ENCODE data around the gene GREB1L. TPM values are rescaled to one million over a fixed set of nuclear protein-coding genes. Genes with fewer than 3 reads are reported as not detected.

The GREB1L gene
- total and polyA plus RNA-seq, 9 of the 15 experiments (the other 6 are each of a cell fraction or from before 2014, with no cell fraction given) = 0.03 TPM; not detected in 8

- ChIA-PET CTCF (ENCODE audit: low intra/inter-chr PET ratio) (no interaction called here), POLR2A (no interaction called here)
These were observed 217.8 kb downstream of the GREB1L start for GRCh38 chr18:21459706-21460286.

GRCh38 chr18:21461460-21461859, 219.4 kb downstream of the GREB1L start:
- Histone ChIP-seq H3K4me1 (replicated peaks in 1 of 2; ENCODE audit: control insufficient read depth in 2 of 2, insufficient read depth in 2 of 2, low read length in 2 of 2) (no peaks in the 10 kb centered on the region), H2AFZ (ENCODE audit: low read depth, low read length) (no peak overlapping the region), H3K9me1 (ENCODE audit: control insufficient read depth, insufficient read depth, low read length) (no peaks in the 10 kb centered on the region), H3K27ac (ENCODE audit: extremely low read depth, low read depth, low read length) (no peak overlapping the region), H3K27me3 (ENCODE audit: control insufficient read depth in 2 of 2, insufficient read depth in 2 of 2, low read length in 2 of 2) (peaks cover 19 to 28% of the 10 kb centered on the region in 2 experiments), H3K79me2 (ENCODE audit: control insufficient read depth, insufficient read depth, low read length) (no peaks in the 10 kb centered on the region), H3K4me2 (ENCODE audit: insufficient read depth, low read length) (no peak overlapping the region), H3K9me3 (replicated peaks; ENCODE audit: control insufficient read depth, insufficient read depth, low read depth, low read length) (no peaks in the 10 kb centered on the region), H3K36me3 (ENCODE audit: control insufficient read depth, insufficient read depth, low read length) (no peaks in the 10 kb centered on the region), H4K20me1 (replicated peaks; ENCODE audit: control insufficient read depth, insufficient read depth, low read length) (no peaks in the 10 kb centered on the region), H3K9ac (ENCODE audit: insufficient read depth in 1 of 2, low read depth in 2 of 2, low read length in 2 of 2) (no peak overlapping the region), H3K4me3 (no peak overlapping the region)
- ChIA-PET CTCF (ENCODE audit: low intra/inter-chr PET ratio) (no interaction called here), POLR2A (no interaction called here)
- in situ Hi-C loops (cut with MboI) (no loop called here), intact Hi-C loops (cut with micrococcal nuclease) (no loop called here)
- BruUV-seq (replicated peaks) = no TSS peak
- no peak for TF ChIP-seq RBM17 (IDR thresholded peaks at IDR 0.05; ENCODE audit: borderline replicate concordance, low read depth, low read length)
- no peak for TF ChIP-seq BRD4 (IDR thresholded peaks at IDR 0.05)
- TF ChIP-seq CCNT2 (IDR thresholded peaks at IDR 0.05; ENCODE audit: borderline replicate concordance, extremely low read depth, insufficient read length, low read depth, low read length) = no peak
- no peak for TF ChIP-seq THRB (CRISPR knock-in tag; conservative IDR thresholded peaks at IDR 0.05)
- TF ChIP-seq ZNF282 (CRISPR knock-in tag; IDR thresholded peaks at IDR 0.05) = no peak
- no peak for TF ChIP-seq TEAD1 (CRISPR knock-in tag; IDR thresholded peaks at IDR 0.05)
- TF ChIP-seq SMARCE1 (IDR thresholded peaks at IDR 0.05) = no peak
- no peak for TF ChIP-seq LARP7 (IDR thresholded peaks at IDR 0.05)
- TF ChIP-seq NCOA4 (IDR thresholded peaks at IDR 0.05; ENCODE audit: partially characterized antibody) = no peak
- no peak for TF ChIP-seq ZNF717 (CRISPR knock-in tag; IDR thresholded peaks at IDR 0.05)
- ATAC-seq (no peak), FAIRE-seq (no peak), DNase-seq (ENCODE audit: extremely low read depth in 1 of 4, low spot score in 3 of 4) (no peak)
- WGBS (ENCODE audit: insufficient coverage, low coverage, missing lambda C conversion rate) = 4% methylated on average over 4 of the region's 4 CpGs

More at GRCh38 chr18:21459706-21460286, 217.8 kb downstream of the GREB1L start:
- TF ChIP-seq CBX2 (IDR thresholded peaks at IDR 0.05; ENCODE audit: insufficient read depth, low read length, poor library complexity, severe bottlenecking) = peak; percentile 57
- no peak for TF ChIP-seq RBBP5 (IDR thresholded peaks at IDR 0.05; ENCODE audit: borderline replicate concordance, insufficient read depth, low read length, poor library complexity, severe bottlenecking)
- peak; percentile 70 for TF ChIP-seq CBX8 (IDR thresholded peaks at IDR 0.05; ENCODE audit: borderline replicate concordance, extremely low read depth, low read depth, low read length, poor library complexity, severe bottlenecking)
- Histone ChIP-seq H3K9ac (ENCODE audit: insufficient read depth in 1 of 2, low read depth in 2 of 2, low read length in 2 of 2) (no peak overlapping the region), H3K27me3 (ENCODE audit: control insufficient read depth in 2 of 2, insufficient read depth in 2 of 2, low read length in 2 of 2) (peaks cover 19 to 30% of the 10 kb centered on the region in 2 experiments), H3K36me3 (ENCODE audit: control insufficient read depth, insufficient read depth, low read length) (no peaks in the 10 kb centered on the region), H2AFZ (ENCODE audit: low read depth, low read length) (no peak overlapping the region), H4K20me1 (replicated peaks; ENCODE audit: control insufficient read depth, insufficient read depth, low read length) (no peaks in the 10 kb centered on the region), H3K9me3 (replicated peaks; ENCODE audit: control insufficient read depth, insufficient read depth, low read depth, low read length) (no peaks in the 10 kb centered on the region), H3K9me1 (ENCODE audit: control insufficient read depth, insufficient read depth, low read length) (no peaks in the 10 kb centered on the region), H3K79me2 (ENCODE audit: control insufficient read depth, insufficient read depth, low read length) (no peaks in the 10 kb centered on the region), H3K27ac (ENCODE audit: extremely low read depth, low read depth, low read length) (no peak overlapping the region), H3K4me2 (ENCODE audit: insufficient read depth, low read length) (no peak overlapping the region), H3K4me3 (no peak overlapping the region), H3K4me1 (replicated peaks in 1 of 2; ENCODE audit: control insufficient read depth in 2 of 2, insufficient read depth in 2 of 2, low read length in 2 of 2) (no peaks in the 10 kb centered on the region)
- FAIRE-seq (no peak), DNase-seq (ENCODE audit: extremely low read depth in 1 of 4, low spot score in 3 of 4) (no peak), ATAC-seq (peak; percentile 28)
- in situ Hi-C loops (cut with MboI) = no loop called here
- intact Hi-C loops (cut with micrococcal nuclease) = no loop called here
- WGBS (ENCODE audit: insufficient coverage, low coverage, missing lambda C conversion rate) = 7% methylated on average over 10 of the region's 10 CpGs
- BruUV-seq (replicated peaks) = no TSS peak
